ENCODE data around the gene HOXB2.
"Not testable (repeated sequence)": the region's sequence is repeated elsewhere in the genome, so short reads cannot be mapped to it uniquely, and the experiment has no call there.

DNA sequence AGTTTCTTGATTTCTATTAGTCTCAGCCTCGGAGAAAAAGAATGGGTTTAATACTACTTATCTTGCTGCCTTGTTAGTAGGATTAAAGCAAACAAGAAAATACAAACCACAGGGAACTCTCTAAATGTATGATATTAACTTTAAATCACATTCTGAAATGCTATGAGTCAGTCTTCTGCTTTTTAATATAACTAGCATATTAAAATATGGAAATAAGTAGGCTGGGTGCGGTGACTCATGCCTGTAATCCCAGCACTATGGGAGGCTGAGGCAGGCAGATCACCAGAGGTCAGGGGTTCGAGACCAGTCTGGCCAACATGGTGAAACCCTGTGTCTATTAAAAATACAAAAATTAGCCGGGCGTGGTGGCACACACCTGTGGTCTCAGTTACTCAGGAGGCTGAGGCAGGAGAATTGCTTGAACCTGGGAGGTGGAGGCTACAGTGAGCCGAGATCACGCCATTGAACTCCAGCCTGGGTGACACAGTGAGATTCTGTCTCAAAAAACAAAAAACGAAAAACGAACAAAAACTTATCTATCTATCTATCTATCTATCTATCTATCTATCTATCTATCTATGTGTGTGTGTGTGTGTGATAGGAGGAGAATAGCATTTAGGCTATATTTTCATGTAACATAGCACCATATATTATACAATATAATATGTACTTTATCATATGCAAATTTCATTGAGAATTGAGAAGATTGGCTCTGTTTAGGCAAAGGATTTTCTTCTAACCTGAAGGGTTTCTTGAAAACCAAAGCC lies 8.9 kb downstream of the HOXB2 start:
- not testable (repeated sequence) for TF ChIP-seq POLR2A, POLR2AphosphoS5, TAF1 (IDR thresholded peaks at IDR 0.05; ENCODE audit: low read depth, low read length)
